CD4-positive, CD25-positive, alpha-beta regulatory T cell (primary cell): ENCODE measurements around the gene APC. TPM values are rescaled to one million over a fixed set of nuclear protein-coding genes. Genes with fewer than 3 reads are reported as not detected.
A peak's percentile ranks its signal among the peaks of the same experiment; 100 is the strongest.

Experiments used
- ATAC-seq, 2 donors: fragments of 150-1000 bp; cut with Tn5 transposase; one replicate each; pipeline ENCODE4 v1.10.0; 2021; ENCODE audit warnings: low read depth in 2 of 2, moderate number of reproducible peaks in 2 of 2, moderate library complexity in 1 of 2
- DNase-seq, 3 donors: peaks; one replicate each; pipeline versions ENCODE4 v3.0.0 to v3.0.0-alpha.2; 2012 to 2022; ENCODE audit warnings: mixed read lengths in 1 of 3
- H3K27ac ChIP-seq: one replicate; pipeline ENCODE4 v1.7.0; 2013; ENCODE audit warnings: mild to moderate bottlenecking, low read length; ENCODE audit not compliant: insufficient read depth, poor library complexity, severe bottlenecking
- H3K27me3 ChIP-seq: one replicate; pipeline ENCODE4 v1.7.0; 2013; ENCODE audit warnings: low read length; ENCODE audit not compliant: control insufficient read depth, insufficient read depth
- H3K36me3 ChIP-seq: one replicate; pipeline ENCODE4 v1.7.0; 2013; ENCODE audit warnings: mild to moderate bottlenecking, low read length, moderate library complexity; ENCODE audit not compliant: control insufficient read depth, insufficient read depth
- H3K4me1 ChIP-seq: 2 replicates; pipeline ENCODE4 v1.7.0; 2013; ENCODE audit warnings: mild to moderate bottlenecking, low read length; ENCODE audit not compliant: insufficient read depth, control insufficient read depth, poor library complexity, severe bottlenecking
- H3K4me3 ChIP-seq: one replicate; pipeline ENCODE4 v1.7.0; 2013; ENCODE audit warnings: low read depth, mild to moderate bottlenecking, low read length, moderate library complexity
- H3K9me3 ChIP-seq, 2 experiments: 1 replicate in 1 of 2; 2 replicates in 1 of 2; pipeline ENCODE4 v1.7.0; 2013; ENCODE audit warnings: low read length in 2 of 2, mild to moderate bottlenecking in 1 of 2, moderate library complexity in 1 of 2; ENCODE audit not compliant: control insufficient read depth in 2 of 2
- H3K27ac Mint-ChIP-seq, 3 donors: one replicate each; pipeline ENCODE4 v1.8.0; 2020 to 2022; ENCODE audit warnings: mild to moderate bottlenecking in 3 of 3, mixed read lengths in 3 of 3, moderate library complexity in 2 of 3
- H3K27me3 Mint-ChIP-seq: one replicate; pipeline ENCODE4 v1.8.0; 2022; ENCODE audit warnings: mild to moderate bottlenecking, mixed read lengths
- H3K36me3 Mint-ChIP-seq: one replicate; pipeline ENCODE4 v1.8.0; 2020; ENCODE audit warnings: mixed read lengths
- H3K4me1 Mint-ChIP-seq, 4 donors: one replicate each; pipeline ENCODE4 v1.8.0; 2020 to 2022; ENCODE audit warnings: mixed read lengths in 4 of 4, mild to moderate bottlenecking in 1 of 4
- H3K4me3 Mint-ChIP-seq, 4 donors: one replicate each; pipeline ENCODE4 v1.8.0; 2020 to 2022; ENCODE audit warnings: mild to moderate bottlenecking in 4 of 4, mixed read lengths in 4 of 4, moderate library complexity in 3 of 4
- H3K9me3 Mint-ChIP-seq, 7 donors: one replicate each; pipeline ENCODE4 v1.8.0; 2020 to 2022; ENCODE audit warnings: mixed read lengths in 7 of 7, mild to moderate bottlenecking in 3 of 7, moderate library complexity in 2 of 7
- polyA plus RNA-seq, 4 donors: library from polyadenylated mRNA; unstranded; fragments of 300-500 nt; fragmentation: Illumina TruSeq; gene quantifications; one replicate each; pipeline ENCODE4 v1.2.3, GENCODE V29; 2021
- total RNA-seq: library from RNA; stranded (reverse); gene quantifications from one replicate; pipeline ENCODE4 v1.2.3, GENCODE V29; 2022

APC gene
- total and polyA plus RNA-seq, 5 donors from 2014 or later, result 7.6 to 40.5 (median 21.4) TPM

- Mint-ChIP-seq H3K9me3 (no peaks in the 10 kb centered on the region), H3K4me3 (no peak overlapping the region), H3K27me3 (no peaks in the 10 kb centered on the region), H3K36me3 (peaks cover 41% of the 10 kb centered on the region), H3K27ac (peak overlapping the region; percentile 2 to 74 (median 22)), H3K4me1 (peaks cover 0 to 5% (median 1%) of the 10 kb centered on the region in 4 donors)
- DNase-seq (no peak), ATAC-seq (no peak)
- H3K4me3 ChIP-seq, result no peak overlapping the region
- no peaks in the 10 kb centered on the region for H3K4me1 ChIP-seq
- H3K27me3 ChIP-seq, result no peaks in the 10 kb centered on the region
- no peaks in the 10 kb centered on the region for H3K9me3 ChIP-seq
- H3K27ac ChIP-seq, result no peak overlapping the region
- peaks cover 21% of the 10 kb centered on the region for H3K36me3 ChIP-seq
These were observed 74.9 kb downstream of the APC start for GRCh38 chr5:112812549-112812948.

DNA sequence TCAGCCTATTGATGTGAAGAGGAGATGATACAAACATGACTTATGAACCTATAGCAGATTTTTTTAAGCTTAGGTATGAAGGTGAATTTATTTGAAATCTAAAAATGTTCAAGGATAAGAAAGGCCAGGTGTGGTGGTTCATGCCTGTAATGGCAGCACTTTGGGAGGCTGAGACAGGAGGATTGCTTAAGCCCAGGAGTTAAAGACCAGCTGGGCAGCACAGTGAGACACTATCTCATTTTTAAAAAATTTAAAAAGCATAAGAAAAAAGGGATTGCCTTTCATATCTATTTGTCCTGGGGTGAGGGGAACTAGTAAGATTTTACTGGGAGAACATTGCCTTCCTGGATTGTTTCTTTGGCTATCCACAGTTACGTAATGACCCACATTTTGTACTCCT, 82.6 kb downstream of the APC start:
- H3K27ac Mint-ChIP-seq, result no peak overlapping the region

GRCh38 chr5:112822456-112822855, 84.8 kb downstream of the APC start:
- Mint-ChIP-seq H3K27ac (peak overlapping the region in 1 of 3 donors; percentile 14), H3K27me3 (no peaks in the 10 kb centered on the region), H3K36me3 (peaks cover 63% of the 10 kb centered on the region), H3K9me3 (no peaks in the 10 kb centered on the region), H3K4me1 (peaks cover 0 to 20% (median 3%) of the 10 kb centered on the region in 4 donors), H3K4me3 (no peak overlapping the region)
- H3K4me1 ChIP-seq, result no peaks in the 10 kb centered on the region
- H3K27me3 ChIP-seq, result no peaks in the 10 kb centered on the region
- H3K36me3 ChIP-seq, result peaks cover 65% of the 10 kb centered on the region
- ATAC-seq, result no peak
- DNase-seq, result no peak
- H3K9me3 ChIP-seq, result no peaks in the 10 kb centered on the region
- no peak overlapping the region for H3K4me3 ChIP-seq
- no peak overlapping the region for H3K27ac ChIP-seq

More for the DNA sequence above, 82.6 kb downstream of the APC start:
- no peaks in the 10 kb centered on the region for H3K9me3 ChIP-seq
- Mint-ChIP-seq H3K4me3 (no peak overlapping the region), H3K27me3 (no peaks in the 10 kb centered on the region), H3K36me3 (peaks cover 58% of the 10 kb centered on the region), H3K9me3 (no peaks in the 10 kb centered on the region), H3K4me1 (peaks cover 0 to 19% (median 3%) of the 10 kb centered on the region in 4 donors)
- H3K27ac ChIP-seq, result no peak overlapping the region
- H3K4me1 ChIP-seq, result no peaks in the 10 kb centered on the region
- peaks cover 68% of the 10 kb centered on the region for H3K36me3 ChIP-seq
- H3K4me3 ChIP-seq, result no peak overlapping the region
- H3K27me3 ChIP-seq, result no peaks in the 10 kb centered on the region
- ATAC-seq, result no peak
- no peak for DNase-seq

DNA sequence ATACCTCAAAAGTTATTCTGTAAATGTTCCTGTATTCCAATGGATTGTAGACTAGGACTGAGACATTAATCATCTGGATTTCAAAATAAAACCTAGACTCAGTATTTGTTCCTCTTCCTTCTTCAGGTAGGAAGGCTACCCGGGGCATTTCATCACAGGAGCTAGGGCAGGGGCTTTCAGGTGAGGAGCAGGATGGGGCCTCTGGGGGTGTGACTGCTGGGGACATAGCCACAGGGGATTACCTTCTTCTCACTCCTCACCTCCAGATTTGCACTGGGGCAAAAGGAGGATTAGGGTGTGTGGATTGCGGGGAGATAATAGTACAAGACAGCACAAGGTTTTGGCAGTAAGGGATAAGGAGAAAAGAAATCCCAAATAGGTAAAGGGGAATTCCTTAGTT, 85.5 kb downstream of the APC start:
- Histone ChIP-seq H3K27ac (no peak overlapping the region), H3K4me1 (no peaks in the 10 kb centered on the region), H3K36me3 (peaks cover 64% of the 10 kb centered on the region), H3K9me3 (no peaks in the 10 kb centered on the region), H3K4me3 (no peak overlapping the region), H3K27me3 (no peaks in the 10 kb centered on the region)
- Mint-ChIP-seq H3K4me1 (peaks cover 0 to 20% (median 3%) of the 10 kb centered on the region in 4 donors), H3K4me3 (no peak overlapping the region), H3K9me3 (no peaks in the 10 kb centered on the region), H3K36me3 (peaks cover 58% of the 10 kb centered on the region), H3K27me3 (no peaks in the 10 kb centered on the region), H3K27ac (peak overlapping the region in 1 of 3 donors; percentile 22)
- DNase-seq (no peak), ATAC-seq (no peak)

DNA sequence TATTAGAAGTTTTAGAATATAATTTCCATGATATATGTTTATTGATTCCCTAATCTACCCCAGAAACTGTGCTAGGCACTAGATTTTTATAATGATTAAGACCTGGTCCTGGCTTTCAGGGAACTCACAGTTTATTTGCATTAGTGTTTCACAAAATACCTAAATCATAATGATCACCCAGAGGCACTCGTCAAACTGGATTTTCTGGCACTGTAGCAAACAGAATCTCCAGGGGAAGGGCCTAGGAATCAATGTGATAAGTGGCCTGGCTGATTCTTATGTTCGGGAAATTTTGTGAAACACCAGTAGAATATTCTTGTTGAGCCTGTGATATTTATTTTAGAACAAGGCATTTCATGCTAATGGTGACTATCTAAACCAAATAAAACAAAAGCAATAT, 86.0 kb downstream of the APC start:
- Mint-ChIP-seq H3K4me3 (no peak overlapping the region), H3K4me1 (peaks cover 0 to 20% (median 3%) of the 10 kb centered on the region in 4 donors), H3K27me3 (no peaks in the 10 kb centered on the region), H3K36me3 (peaks cover 59% of the 10 kb centered on the region), H3K9me3 (no peaks in the 10 kb centered on the region), H3K27ac (no peak overlapping the region)
- peaks cover 65% of the 10 kb centered on the region for H3K36me3 ChIP-seq
- H3K9me3 ChIP-seq, result no peaks in the 10 kb centered on the region
- no peak overlapping the region for H3K4me3 ChIP-seq
- no peak for ATAC-seq
- no peaks in the 10 kb centered on the region for H3K27me3 ChIP-seq
- H3K4me1 ChIP-seq, result no peaks in the 10 kb centered on the region
- H3K27ac ChIP-seq, result no peak overlapping the region
- no peak for DNase-seq

- Histone ChIP-seq H3K36me3 (peaks cover 64% of the 10 kb centered on the region), H3K27me3 (no peaks in the 10 kb centered on the region), H3K27ac (no peak overlapping the region), H3K4me3 (no peak overlapping the region), H3K4me1 (no peaks in the 10 kb centered on the region), H3K9me3 (no peaks in the 10 kb centered on the region)
- no peaks in the 10 kb centered on the region for H3K9me3 Mint-ChIP-seq
- H3K4me3 Mint-ChIP-seq, result no peak overlapping the region
- peaks cover 0 to 20% (median 3%) of the 10 kb centered on the region in 4 donors for H3K4me1 Mint-ChIP-seq
- DNase-seq (no peak), ATAC-seq (no peak)
- peaks cover 58% of the 10 kb centered on the region for H3K36me3 Mint-ChIP-seq
- no peak overlapping the region for H3K27ac Mint-ChIP-seq
- H3K27me3 Mint-ChIP-seq, result no peaks in the 10 kb centered on the region
These were observed 86.5 kb downstream of the APC start for GRCh38 chr5:112824197-112824596.

- Mint-ChIP-seq H3K27ac (no peak overlapping the region), H3K36me3 (peaks cover 33% of the 10 kb centered on the region), H3K4me3 (no peak overlapping the region), H3K4me1 (peaks cover 0 to 6% (median 0%) of the 10 kb centered on the region in 4 donors), H3K9me3 (no peaks in the 10 kb centered on the region), H3K27me3 (no peaks in the 10 kb centered on the region)
- no peak overlapping the region for H3K27ac ChIP-seq
- no peaks in the 10 kb centered on the region for H3K27me3 ChIP-seq
- no peaks in the 10 kb centered on the region for H3K4me1 ChIP-seq
- DNase-seq, result no peak
- ATAC-seq, result no peak
- H3K36me3 ChIP-seq, result peaks cover 35% of the 10 kb centered on the region
- H3K9me3 ChIP-seq, result no peaks in the 10 kb centered on the region
- H3K4me3 ChIP-seq, result no peak overlapping the region
These were observed 92.7 kb downstream of the APC start for GRCh38 chr5:112830378-112830777.

DNA sequence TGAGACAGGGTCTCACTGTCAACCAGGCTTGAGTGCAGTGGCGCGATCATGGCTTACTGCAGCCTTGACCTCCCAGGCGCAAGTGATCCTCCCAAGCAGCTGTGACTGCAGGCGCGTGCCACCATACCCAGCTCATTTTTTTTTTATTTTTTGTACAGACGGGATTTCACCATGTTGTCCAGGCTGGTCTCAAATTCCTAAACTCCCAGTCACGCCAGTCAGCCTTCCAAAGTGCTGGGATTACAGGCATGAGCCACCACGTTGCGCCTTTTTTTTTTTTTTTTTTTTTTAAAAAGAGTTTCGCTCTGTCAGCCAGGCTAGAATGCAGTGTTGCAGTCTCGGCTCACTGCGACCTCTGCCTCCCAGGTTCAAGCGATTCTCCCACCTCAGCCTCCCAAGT, 96.3 kb downstream of the APC start:
- ATAC-seq (no peak), DNase-seq (no peak)
- Histone ChIP-seq H3K36me3 (peaks cover 38% of the 10 kb centered on the region), H3K4me1 (no peaks in the 10 kb centered on the region), H3K27ac (no peak overlapping the region), H3K4me3 (no peak overlapping the region), H3K9me3 (no peaks in the 10 kb centered on the region), H3K27me3 (no peaks in the 10 kb centered on the region)
- H3K27ac Mint-ChIP-seq, result no peak overlapping the region
- H3K4me1 Mint-ChIP-seq, result peaks cover 0 to 10% (median 3%) of the 10 kb centered on the region in 4 donors
- no peaks in the 10 kb centered on the region for H3K9me3 Mint-ChIP-seq
- no peaks in the 10 kb centered on the region for H3K27me3 Mint-ChIP-seq
- peaks cover 39% of the 10 kb centered on the region for H3K36me3 Mint-ChIP-seq
- no peak overlapping the region for H3K4me3 Mint-ChIP-seq
